Neural progenitor cell (in vitro differentiated cells): ENCODE measurements around the gene CCDC70.

Source experiments
- EZH2 ChIP-seq: fragments of 200-600 bp; sonication (generic); IDR thresholded peaks from 2 replicates; pipeline ENCODE4 v1.6.1; 2017; ENCODE audit warnings: antibody characterized with exemption, mild to moderate bottlenecking, moderate library complexity
- EZH2phosphoT487 ChIP-seq: fragments of 200-600 bp; sonication (generic); IDR thresholded peaks from 2 replicates; pipeline ENCODE4 v1.6.1; 2017; ENCODE audit warnings: antibody characterized with exemption
- TF ChIP-seq, protein P1 (sequence below): fragments of 200-600 bp; sonication (generic); IDR thresholded peaks from 2 replicates; pipeline ENCODE4 v1.5.1; 2017; ENCODE audit warnings: antibody characterized with exemption, mild to moderate bottlenecking

- TF ChIP-seq, protein P1, sequence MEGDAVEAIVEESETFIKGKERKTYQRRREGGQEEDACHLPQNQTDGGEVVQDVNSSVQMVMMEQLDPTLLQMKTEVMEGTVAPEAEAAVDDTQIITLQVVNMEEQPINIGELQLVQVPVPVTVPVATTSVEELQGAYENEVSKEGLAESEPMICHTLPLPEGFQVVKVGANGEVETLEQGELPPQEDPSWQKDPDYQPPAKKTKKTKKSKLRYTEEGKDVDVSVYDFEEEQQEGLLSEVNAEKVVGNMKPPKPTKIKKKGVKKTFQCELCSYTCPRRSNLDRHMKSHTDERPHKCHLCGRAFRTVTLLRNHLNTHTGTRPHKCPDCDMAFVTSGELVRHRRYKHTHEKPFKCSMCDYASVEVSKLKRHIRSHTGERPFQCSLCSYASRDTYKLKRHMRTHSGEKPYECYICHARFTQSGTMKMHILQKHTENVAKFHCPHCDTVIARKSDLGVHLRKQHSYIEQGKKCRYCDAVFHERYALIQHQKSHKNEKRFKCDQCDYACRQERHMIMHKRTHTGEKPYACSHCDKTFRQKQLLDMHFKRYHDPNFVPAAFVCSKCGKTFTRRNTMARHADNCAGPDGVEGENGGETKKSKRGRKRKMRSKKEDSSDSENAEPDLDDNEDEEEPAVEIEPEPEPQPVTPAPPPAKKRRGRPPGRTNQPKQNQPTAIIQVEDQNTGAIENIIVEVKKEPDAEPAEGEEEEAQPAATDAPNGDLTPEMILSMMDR, result no peak
- no peak for TF ChIP-seq EZH2
- no peak for TF ChIP-seq EZH2phosphoT487
Measured at GRCh38 chr13:51865838-51866237, 4.1 kb downstream of the CCDC70 start.
